ENCODE measurements around the gene HOXB4. TPM values are rescaled to one million over a fixed set of nuclear protein-coding genes. Genes with fewer than 3 reads are reported as not detected.

Gene HOXB4
- total RNA-seq, 1 experiment from 2014 or later: 0.21 TPM

DNA sequence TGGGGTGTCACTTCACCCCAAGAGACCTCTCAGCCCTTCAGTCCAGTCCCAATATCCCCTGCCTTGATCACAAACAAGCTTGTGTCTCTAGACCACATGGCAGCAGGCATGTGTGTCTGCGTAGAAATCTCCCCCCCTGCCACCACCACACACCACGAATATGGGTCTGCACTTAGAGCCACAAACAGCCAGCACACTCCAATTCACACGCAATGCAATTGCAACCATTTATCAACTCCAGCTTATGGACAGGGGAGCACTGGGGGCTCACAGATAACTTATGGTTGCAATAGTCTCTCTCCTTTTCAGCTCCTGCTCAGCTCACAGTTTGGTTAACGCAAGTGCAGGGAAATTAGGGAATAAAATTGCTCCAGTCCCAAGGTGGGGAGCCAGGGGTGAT is 45.4 kb upstream of the HOXB4 start:
- CTCF ChIA-PET: interaction anchor here (0.7 to 1.6 kb wide), 4 partner anchors 13 to 730 kb away, joined by 3 to 6 read pairs (median 3); no protein-coding TSS in a partner anchor
- H3K27me3 Mint-ChIP-seq (ENCODE audit: insufficient read depth, unreplicated experiment): peaks cover 99% of the 10 kb centered on the region
- H3K4me3 Mint-ChIP-seq (ENCODE audit: unreplicated experiment): no peak overlapping the region
- POLR2A ChIA-PET: interaction anchor here (0.7 kb wide), 2 partner anchors 189 to 1665 kb away, joined by 3 read pairs; no protein-coding TSS in a partner anchor
- no peak overlapping the region for H3K27ac Mint-ChIP-seq (ENCODE audit: low read depth, unreplicated experiment)
- peaks cover 6% of the 10 kb centered on the region for H3K4me1 Mint-ChIP-seq (ENCODE audit: insufficient read depth, unreplicated experiment)
- peaks cover 7% of the 10 kb centered on the region for H3K36me3 Mint-ChIP-seq (ENCODE audit: insufficient read depth, unreplicated experiment)
- intact Hi-C loops (cut with micrococcal nuclease): no loop called here
- TF ChIP-seq, protein P1, sequence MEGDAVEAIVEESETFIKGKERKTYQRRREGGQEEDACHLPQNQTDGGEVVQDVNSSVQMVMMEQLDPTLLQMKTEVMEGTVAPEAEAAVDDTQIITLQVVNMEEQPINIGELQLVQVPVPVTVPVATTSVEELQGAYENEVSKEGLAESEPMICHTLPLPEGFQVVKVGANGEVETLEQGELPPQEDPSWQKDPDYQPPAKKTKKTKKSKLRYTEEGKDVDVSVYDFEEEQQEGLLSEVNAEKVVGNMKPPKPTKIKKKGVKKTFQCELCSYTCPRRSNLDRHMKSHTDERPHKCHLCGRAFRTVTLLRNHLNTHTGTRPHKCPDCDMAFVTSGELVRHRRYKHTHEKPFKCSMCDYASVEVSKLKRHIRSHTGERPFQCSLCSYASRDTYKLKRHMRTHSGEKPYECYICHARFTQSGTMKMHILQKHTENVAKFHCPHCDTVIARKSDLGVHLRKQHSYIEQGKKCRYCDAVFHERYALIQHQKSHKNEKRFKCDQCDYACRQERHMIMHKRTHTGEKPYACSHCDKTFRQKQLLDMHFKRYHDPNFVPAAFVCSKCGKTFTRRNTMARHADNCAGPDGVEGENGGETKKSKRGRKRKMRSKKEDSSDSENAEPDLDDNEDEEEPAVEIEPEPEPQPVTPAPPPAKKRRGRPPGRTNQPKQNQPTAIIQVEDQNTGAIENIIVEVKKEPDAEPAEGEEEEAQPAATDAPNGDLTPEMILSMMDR (IDR thresholded peaks at IDR 0.05; ENCODE audit: unreplicated experiment): no peak
- BruUV-seq (replicated peaks): no TSS peak
- no peaks in the 10 kb centered on the region for H3K9me3 Mint-ChIP-seq (ENCODE audit: unreplicated experiment)
- DNase-seq (ENCODE audit: unreplicated experiment): no peak

DNA sequence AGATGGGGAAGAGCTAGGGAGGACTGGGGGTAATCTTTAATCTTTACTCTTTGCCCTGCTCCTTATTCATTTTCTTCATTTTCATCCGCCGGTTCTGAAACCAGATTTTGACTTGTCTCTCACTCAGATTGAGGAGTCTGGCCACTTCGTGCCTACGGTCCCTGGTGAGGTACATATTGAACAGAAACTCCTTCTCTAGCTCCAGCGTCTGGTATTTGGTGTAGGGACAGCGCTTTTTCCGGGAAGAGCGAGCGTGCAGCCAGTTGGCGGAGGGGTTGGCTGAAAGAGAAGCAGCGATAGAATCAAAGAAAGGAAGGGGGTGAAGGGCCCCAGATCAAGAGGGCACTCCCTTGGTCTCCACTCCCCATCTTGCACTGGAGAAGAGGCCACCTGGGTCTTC is 44.7 kb upstream of the HOXB4 start:
- Mint-ChIP-seq H3K4me1 (ENCODE audit: insufficient read depth, unreplicated experiment) (peaks cover 6% of the 10 kb centered on the region), H3K27ac (ENCODE audit: low read depth, unreplicated experiment) (no peak overlapping the region), H3K27me3 (ENCODE audit: insufficient read depth, unreplicated experiment) (peaks cover 99% of the 10 kb centered on the region), H3K36me3 (ENCODE audit: insufficient read depth, unreplicated experiment) (peaks cover 7% of the 10 kb centered on the region), H3K4me3 (ENCODE audit: unreplicated experiment) (no peak overlapping the region), H3K9me3 (ENCODE audit: unreplicated experiment) (no peaks in the 10 kb centered on the region)
- no peak for DNase-seq (ENCODE audit: unreplicated experiment)
- BruUV-seq (replicated peaks): no TSS peak
- ChIA-PET CTCF (interaction anchor here (0.7 to 1.1 kb wide), 4 partner anchors 13 to 729 kb away, joined by 3 read pairs; no protein-coding TSS in a partner anchor), POLR2A (no interaction called here)
- intact Hi-C loops (cut with micrococcal nuclease): no loop called here
- TF ChIP-seq, protein P1 (IDR thresholded peaks at IDR 0.05; ENCODE audit: unreplicated experiment): no peak

DNA sequence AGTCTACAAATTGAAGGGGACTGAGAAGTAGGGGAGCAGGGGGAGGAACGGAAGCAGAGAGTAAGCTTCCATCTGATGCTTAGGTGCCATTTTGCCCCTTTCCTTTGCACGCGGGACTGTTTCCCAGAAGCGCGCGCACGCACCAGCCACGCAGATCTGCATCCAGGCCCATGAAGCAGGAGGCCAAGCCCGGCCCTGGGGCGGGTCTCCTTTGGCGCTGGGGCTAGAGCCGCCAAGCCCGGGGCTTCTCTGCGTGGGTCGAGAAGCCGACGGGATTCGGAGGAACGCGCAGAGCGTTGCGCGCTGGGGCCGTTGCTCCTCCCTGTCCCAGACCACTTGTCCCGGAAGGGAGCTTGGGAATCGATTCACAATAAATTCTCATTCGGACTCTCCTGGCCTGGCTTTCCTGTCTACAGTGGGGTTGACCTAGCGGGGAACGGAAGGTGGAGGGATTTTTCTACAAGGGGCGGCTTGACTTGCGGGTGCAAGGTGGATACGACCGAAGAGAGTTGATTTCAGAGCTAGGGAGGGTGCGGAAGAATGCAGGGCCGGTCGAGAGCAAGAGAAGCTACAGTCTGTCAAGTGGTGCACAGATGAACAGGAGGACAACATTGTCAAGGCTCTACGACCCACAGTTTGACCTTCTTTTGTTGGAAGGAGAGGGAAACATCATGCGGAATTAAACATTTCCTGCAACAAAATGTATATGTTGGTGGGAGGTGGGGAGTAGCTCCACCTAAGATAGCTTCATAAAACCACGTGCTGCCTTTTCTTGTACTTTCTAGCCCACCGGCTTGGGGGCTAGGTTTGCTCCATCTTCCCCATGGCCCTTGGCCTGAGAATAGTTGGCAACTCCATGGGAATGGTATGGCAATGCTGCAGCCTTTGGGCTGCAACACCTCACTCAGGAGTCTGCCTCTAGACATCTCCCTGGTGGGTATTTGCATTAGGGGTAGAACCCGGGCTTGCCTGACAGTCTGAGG is 43.6 kb upstream of the HOXB4 start:
- POLR2A ChIA-PET: interaction anchor here (0.5 kb wide), 1 partner anchor 22 kb away, joined by 3 read pairs; no protein-coding TSS in a partner anchor
- Mint-ChIP-seq H3K9me3 (ENCODE audit: unreplicated experiment) (no peaks in the 10 kb centered on the region), H3K36me3 (ENCODE audit: insufficient read depth, unreplicated experiment) (peaks cover 7% of the 10 kb centered on the region), H3K4me1 (ENCODE audit: insufficient read depth, unreplicated experiment) (peaks cover 10% of the 10 kb centered on the region), H3K27me3 (ENCODE audit: insufficient read depth, unreplicated experiment) (peaks cover 99% of the 10 kb centered on the region), H3K27ac (ENCODE audit: low read depth, unreplicated experiment) (no peak overlapping the region), H3K4me3 (ENCODE audit: unreplicated experiment) (no peak overlapping the region)
- CTCF ChIA-PET: interaction anchor here (0.6 to 1.4 kb wide), 9 partner anchors 12 to 638 kb away, joined by 3 to 4 read pairs (median 4); no protein-coding TSS in a partner anchor
- TF ChIP-seq, protein P1 (IDR thresholded peaks at IDR 0.05; ENCODE audit: unreplicated experiment): no peak
- intact Hi-C loops (cut with micrococcal nuclease): no loop called here
- no TSS peak for BruUV-seq (replicated peaks)
- no peak for DNase-seq (ENCODE audit: unreplicated experiment)

DNA sequence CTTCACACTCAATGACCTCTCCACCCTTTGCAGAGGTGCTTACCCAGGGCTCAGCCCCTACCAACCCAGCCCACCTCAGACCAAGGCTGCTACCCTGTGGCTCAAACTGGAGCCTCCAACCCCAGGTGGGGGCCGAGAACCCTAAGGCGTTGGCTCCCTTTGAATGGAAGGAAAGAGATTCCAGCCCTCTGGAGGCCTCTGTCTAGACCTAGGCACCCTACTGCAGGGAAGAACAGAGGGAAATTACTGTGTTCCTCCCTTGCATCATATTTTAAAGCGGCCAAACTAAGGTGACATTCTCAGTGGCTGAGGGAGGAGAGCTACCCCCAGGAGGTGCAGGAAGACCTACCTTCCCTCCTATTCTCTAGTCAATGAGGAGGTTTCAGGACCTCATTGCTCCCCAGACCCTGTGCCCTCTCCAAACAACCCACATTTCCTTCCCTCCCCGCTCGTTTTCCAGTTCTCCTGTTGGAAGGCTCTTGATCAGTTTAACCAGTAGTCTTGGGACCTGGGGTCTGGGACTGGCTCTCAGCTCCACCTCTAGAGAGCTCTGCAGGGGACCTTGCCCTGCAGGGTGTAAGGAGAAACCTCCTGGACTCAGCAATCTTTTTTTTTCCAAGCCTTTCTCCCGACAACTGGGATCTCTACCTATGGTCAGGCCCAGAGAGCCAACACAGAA is 42.5 kb upstream of the HOXB4 start:
- H3K4me3 Mint-ChIP-seq (ENCODE audit: unreplicated experiment): no peak overlapping the region
- intact Hi-C loops (cut with micrococcal nuclease): no loop called here
- H3K27me3 Mint-ChIP-seq (ENCODE audit: insufficient read depth, unreplicated experiment): peaks cover 99% of the 10 kb centered on the region
- H3K9me3 Mint-ChIP-seq (ENCODE audit: unreplicated experiment): no peaks in the 10 kb centered on the region
- DNase-seq (ENCODE audit: unreplicated experiment): no peak
- peaks cover 7% of the 10 kb centered on the region for H3K4me1 Mint-ChIP-seq (ENCODE audit: insufficient read depth, unreplicated experiment)
- BruUV-seq (replicated peaks): no TSS peak
- POLR2A ChIA-PET: no interaction called here
- CTCF ChIA-PET: interaction anchor here (0.6 to 1.4 kb wide), 9 partner anchors 20 to 639 kb away, joined by 3 to 4 read pairs (median 3); no protein-coding TSS in a partner anchor
- H3K36me3 Mint-ChIP-seq (ENCODE audit: insufficient read depth, unreplicated experiment): peaks cover 7% of the 10 kb centered on the region
- H3K27ac Mint-ChIP-seq (ENCODE audit: low read depth, unreplicated experiment): no peak overlapping the region
- TF ChIP-seq, protein P1 (IDR thresholded peaks at IDR 0.05; ENCODE audit: unreplicated experiment): no peak
